Astrocyte of the spinal cord (primary cell): Measurements from ENCODE around the gene RUBCNL.

Source experiments
- DNase-seq: peaks from one replicate; pipeline ENCODE4 v3.0.0; 2011; ENCODE audit warnings: low read depth, low spot score
- H3K4me3 ChIP-seq: 2 replicates; pipeline ENCODE4 v1.5.1; 2011; ENCODE audit warnings: low read depth, mild to moderate bottlenecking, low read length, moderate library complexity
- in situ Hi-C: cut with HindIII; loops from 2 replicates; pipeline ENCODE4 v1.10.0; 2017; ENCODE audit warnings: low sequenced_read_pairs
- TF ChIP-seq, protein P1 (sequence below): IDR thresholded peaks from 2 replicates; pipeline ENCODE4 v1.5.1; 2012; ENCODE audit warnings: low read depth, mild to moderate bottlenecking, low read length, inconsistent platforms

RUBCNL gene

DNA sequence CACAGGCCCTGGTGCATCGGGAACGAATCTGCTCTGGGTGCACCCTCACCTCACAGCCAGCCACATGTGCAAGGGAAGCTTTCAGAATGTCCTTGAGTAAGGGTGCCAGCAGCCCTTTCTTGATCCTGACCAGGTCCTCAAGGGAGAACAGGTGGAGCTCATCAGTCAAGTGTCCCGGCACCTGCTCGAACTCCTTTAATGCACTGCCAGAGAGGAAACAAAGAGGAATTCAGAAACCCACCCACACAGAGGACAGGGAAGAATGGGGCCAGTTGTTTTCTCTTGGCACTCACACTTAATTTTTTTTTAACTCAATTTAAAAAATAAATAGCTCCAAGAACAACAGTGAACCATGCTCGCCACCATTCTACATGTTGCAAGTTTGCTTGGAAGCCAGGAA lies 41.7 kb downstream of the RUBCNL start:
- in situ Hi-C loops, result no loop called here
- no peak for DNase-seq
- TF ChIP-seq, protein P1, sequence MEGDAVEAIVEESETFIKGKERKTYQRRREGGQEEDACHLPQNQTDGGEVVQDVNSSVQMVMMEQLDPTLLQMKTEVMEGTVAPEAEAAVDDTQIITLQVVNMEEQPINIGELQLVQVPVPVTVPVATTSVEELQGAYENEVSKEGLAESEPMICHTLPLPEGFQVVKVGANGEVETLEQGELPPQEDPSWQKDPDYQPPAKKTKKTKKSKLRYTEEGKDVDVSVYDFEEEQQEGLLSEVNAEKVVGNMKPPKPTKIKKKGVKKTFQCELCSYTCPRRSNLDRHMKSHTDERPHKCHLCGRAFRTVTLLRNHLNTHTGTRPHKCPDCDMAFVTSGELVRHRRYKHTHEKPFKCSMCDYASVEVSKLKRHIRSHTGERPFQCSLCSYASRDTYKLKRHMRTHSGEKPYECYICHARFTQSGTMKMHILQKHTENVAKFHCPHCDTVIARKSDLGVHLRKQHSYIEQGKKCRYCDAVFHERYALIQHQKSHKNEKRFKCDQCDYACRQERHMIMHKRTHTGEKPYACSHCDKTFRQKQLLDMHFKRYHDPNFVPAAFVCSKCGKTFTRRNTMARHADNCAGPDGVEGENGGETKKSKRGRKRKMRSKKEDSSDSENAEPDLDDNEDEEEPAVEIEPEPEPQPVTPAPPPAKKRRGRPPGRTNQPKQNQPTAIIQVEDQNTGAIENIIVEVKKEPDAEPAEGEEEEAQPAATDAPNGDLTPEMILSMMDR, result no peak
- no peak overlapping the region for H3K4me3 ChIP-seq

DNA sequence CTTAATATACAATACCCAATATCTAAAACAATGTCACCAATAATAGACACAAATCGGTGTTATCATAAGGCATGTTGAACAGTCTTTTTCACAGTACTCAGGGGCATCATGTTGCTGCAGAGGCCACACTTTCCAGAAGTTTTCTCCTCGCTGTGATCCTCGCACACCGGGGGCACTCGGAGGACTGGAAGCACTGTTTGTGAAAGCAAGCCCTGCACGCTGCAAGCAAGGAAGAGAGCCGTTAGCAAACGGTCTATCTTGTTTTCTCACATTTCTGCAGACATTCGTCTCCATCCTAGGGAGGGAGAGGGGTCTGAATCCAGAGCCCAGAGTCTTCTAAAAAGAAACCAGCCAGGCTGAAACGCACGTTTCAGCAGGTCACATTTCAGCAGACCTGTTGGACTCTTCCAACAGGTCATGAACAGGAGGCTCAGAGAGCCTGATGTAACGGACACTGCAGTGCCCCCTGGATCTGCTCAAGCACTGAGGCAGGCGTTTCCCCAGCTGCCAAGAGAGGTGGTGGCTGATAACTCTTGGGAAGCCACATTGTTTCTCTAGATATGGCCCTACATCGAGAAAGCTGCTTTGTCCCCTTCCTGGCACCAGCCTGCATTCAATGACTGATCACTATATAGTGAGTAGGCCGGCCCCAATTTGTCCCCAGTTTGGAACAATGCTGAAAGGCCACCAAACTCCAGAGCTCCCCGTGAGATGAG lies 43.6 kb downstream of the RUBCNL start:
- TF ChIP-seq, protein P1, result no peak

GRCh38 chr13:46342538-46342937 lies 44.5 kb downstream of the RUBCNL start:
- in situ Hi-C loops, result no loop called here
- DNase-seq, result no peak
- TF ChIP-seq, protein P1, result no peak
- H3K4me3 ChIP-seq, result no peak overlapping the region

More for the DNA sequence above, 43.6 kb downstream of the RUBCNL start:
- H3K4me3 ChIP-seq, result no peak overlapping the region
- no peak for DNase-seq
- in situ Hi-C loops, result no loop called here

DNA sequence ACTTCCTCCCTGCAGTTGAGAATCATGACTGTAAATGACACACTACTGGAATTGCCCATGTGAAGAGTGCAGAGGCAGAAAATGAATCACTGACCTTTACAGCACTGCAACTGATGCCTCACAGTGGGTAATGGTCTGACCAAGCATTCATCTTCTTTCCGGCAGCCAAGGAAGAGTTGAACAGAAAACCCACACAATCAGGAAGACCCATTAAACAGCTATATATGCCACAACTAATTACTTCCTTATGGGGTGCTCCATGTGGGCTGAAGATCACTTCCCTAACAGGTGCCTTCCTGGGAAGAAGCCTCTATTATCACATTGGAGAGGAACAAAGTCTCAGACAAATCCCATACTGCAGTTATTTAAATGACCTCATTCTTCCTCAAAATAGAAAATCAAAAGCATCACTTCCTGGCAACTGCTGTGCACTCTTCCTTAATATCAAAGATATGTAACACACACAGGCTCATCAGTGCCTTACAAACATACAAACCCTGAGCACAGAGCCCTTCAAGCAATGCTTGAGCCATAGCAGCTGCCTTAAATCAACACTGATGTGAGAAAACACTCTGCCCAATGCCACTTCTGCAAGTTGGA lies 45.8 kb downstream of the RUBCNL start:
- in situ Hi-C loops, result no loop called here
- no peak overlapping the region for H3K4me3 ChIP-seq
- DNase-seq, result peak; percentile 90
- TF ChIP-seq, protein P1, result no peak

DNA sequence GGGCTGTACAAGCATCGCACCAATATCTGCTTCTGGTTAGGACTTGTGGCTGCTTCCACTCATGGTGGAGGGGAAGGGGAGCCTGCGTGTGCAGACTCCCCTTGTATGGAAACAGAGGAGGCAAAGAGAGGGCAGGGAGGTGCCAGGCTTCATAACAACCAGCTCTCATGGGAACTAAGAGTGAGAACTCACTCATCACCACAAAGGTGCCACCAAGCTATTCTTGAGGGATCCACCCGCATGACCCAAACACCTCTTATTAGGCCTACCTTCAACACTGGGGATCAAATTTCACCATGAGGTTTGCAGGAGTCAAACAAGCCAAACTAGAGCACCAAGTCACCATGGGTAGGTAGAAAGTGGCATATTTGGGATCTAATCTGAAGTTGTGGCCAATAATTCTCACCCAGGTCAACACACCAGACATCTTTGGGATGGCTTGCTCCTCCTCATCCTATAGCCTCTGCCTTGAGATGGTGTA lies 46.4 kb downstream of the RUBCNL start:
- TF ChIP-seq, protein P1, result no peak
- in situ Hi-C loops, result no loop called here
- H3K4me3 ChIP-seq, result no peak overlapping the region
- DNase-seq, result no peak

DNA sequence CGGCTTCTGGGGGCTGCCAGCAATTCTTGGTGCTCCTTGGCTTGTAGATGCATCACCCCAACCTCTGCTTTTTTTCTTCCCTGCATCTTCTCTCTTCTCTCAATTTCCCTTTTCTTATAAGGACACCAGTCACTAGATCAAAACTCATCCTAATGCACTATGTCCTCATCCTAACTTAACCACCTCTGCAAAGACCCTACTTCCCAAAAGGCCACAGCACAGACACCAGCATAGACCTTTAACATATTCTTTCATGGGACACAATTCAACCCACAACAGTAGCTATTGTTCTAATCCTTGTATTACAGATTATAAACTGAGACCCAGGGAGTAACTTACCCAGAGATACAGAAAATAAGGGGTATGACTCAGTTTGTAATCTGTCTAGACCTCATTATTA lies 47.0 kb downstream of the RUBCNL start:
- in situ Hi-C loops, result no loop called here

More for the DNA sequence above, 47.0 kb downstream of the RUBCNL start:
- H3K4me3 ChIP-seq, result no peak overlapping the region
- no peak for DNase-seq
- TF ChIP-seq, protein P1, result no peak
